Lower leg skin (tissue), 4 donors: ENCODE measurements around the gene ABHD4. TPM values are rescaled to one million over a fixed set of nuclear protein-coding genes. Genes with fewer than 3 reads are reported as not detected.

Experiments
- DNase-seq, 2 donors: peaks; one replicate each; pipeline ENCODE4 v3.0.0-alpha.2; 2019; ENCODE audit warnings: low spot score in 2 of 2
- H3K4me3 ChIP-seq: fragments of 200-600 bp; sonication (generic); 2 replicates; pipeline ENCODE4 v1.5.1; 2017; ENCODE audit warnings: mild to moderate bottlenecking, low read depth; ENCODE audit not compliant: poor library complexity, severe bottlenecking
- POLR2A ChIP-seq, 2 donors: fragments of 450-650 bp; IDR thresholded peaks; one replicate each; pipeline ENCODE4 v1.6.1; 2016 to 2017; ENCODE audit warnings: antibody characterized with exemption in 2 of 2, mild to moderate bottlenecking in 1 of 2, moderate library complexity in 1 of 2
- WGBS, 2 donors: methylation state at CpG; one replicate each; pipeline ENCODE4 v1.1.5; 2018; 5-methylcytosine and 5-hydroxymethylcytosine counted together
- intact Hi-C: fragments of 100-400 bp; cut with DNase I; formaldehyde crosslinking; loops from one replicate; pipeline ENCODE4 v1.15.0; 2023; ENCODE audit warnings: low total_unique reads
- total RNA-seq, 4 donors: library from RNA; depleted of rRNA; stranded (reverse); fragments of >200 nt; gene quantifications; one replicate each; pipeline ENCODE4 v1.1.0, GENCODE V29; 2016
- TF ChIP-seq, protein P1 (sequence below), 3 donors: fragments of 450-650 bp; IDR thresholded peaks; one replicate each; pipeline ENCODE4 v1.5.1; 2016; ENCODE audit warnings: antibody characterized with exemption in 3 of 3, mild to moderate bottlenecking in 3 of 3, moderate library complexity in 2 of 3

ABHD4 gene
- total RNA-seq, 4 donors from 2014 or later = 20.5 to 29.3 (median 28.5) TPM

DNA sequence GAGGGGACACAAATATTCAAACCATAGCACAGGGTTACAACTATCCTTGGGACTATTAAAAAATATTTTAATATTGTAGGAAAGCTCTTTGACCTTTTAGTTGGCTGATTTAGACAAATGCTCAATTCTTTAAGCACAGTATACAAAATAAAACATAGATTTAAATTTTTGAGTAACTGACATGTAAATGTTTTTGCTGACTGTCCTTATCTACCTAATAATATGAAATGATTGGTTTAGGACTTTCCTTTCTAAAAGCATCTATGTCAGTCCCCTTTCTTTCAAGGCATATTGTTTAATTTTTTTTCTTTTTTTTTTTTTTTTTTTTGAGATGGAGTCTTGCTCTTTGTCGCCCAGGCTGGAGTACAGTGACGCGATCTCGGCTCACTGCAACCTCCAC, 62.6 kb downstream of the ABHD4 start:
- no peak for DNase-seq
- 92 to 98% methylated on average over 4 of the region's 4 CpGs for WGBS, 2 donors
- intact Hi-C loops = no loop called here
- TF ChIP-seq POLR2A (IDR thresholded peaks at IDR 0.05) = no peak
- TF ChIP-seq, protein P1, sequence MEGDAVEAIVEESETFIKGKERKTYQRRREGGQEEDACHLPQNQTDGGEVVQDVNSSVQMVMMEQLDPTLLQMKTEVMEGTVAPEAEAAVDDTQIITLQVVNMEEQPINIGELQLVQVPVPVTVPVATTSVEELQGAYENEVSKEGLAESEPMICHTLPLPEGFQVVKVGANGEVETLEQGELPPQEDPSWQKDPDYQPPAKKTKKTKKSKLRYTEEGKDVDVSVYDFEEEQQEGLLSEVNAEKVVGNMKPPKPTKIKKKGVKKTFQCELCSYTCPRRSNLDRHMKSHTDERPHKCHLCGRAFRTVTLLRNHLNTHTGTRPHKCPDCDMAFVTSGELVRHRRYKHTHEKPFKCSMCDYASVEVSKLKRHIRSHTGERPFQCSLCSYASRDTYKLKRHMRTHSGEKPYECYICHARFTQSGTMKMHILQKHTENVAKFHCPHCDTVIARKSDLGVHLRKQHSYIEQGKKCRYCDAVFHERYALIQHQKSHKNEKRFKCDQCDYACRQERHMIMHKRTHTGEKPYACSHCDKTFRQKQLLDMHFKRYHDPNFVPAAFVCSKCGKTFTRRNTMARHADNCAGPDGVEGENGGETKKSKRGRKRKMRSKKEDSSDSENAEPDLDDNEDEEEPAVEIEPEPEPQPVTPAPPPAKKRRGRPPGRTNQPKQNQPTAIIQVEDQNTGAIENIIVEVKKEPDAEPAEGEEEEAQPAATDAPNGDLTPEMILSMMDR (IDR thresholded peaks at IDR 0.05) = no peak
- H3K4me3 ChIP-seq = no peak overlapping the region

Other genes starting within 250 kb of the ABHD4 start
- 100 to 1,000 TPM; 103 to 131 (median 124) TPM for gene DAD1, start 9.1 kb upstream of the ABHD4 start, total RNA-seq
- not detected for gene OR6J1, start 46.1 kb downstream of the ABHD4 start, total RNA-seq
- 10 to 100 TPM; 64.3 to 83.6 (median 74.1) TPM for gene OXA1L, start 168.4 kb downstream of the ABHD4 start, total RNA-seq
- gene SLC7A7, start 217.1 kb downstream of the ABHD4 start, total RNA-seq = 10 to 100 TPM in 1 of 4 donors, 1 to 10 TPM in 3; 1.1 to 12.8 (median 6.5) TPM
- 100 to 1,000 TPM in 1 of 4 donors, 10 to 100 TPM in 3; 24.8 to 230 (median 41.4) TPM for gene MRPL52, start 231.6 kb downstream of the ABHD4 start, total RNA-seq
- 100 to 1,000 TPM; 135 to 190 (median 151) TPM for gene MMP14, start 238.3 kb downstream of the ABHD4 start, total RNA-seq